ENCODE results near the gene LTBP4. TPM values are rescaled to one million over a fixed set of nuclear protein-coding genes. Genes with fewer than 3 reads are reported as not detected.
A peak's percentile ranks its signal among the peaks of the same experiment; 100 is the strongest.

LTBP4 gene
- total and polyA plus RNA-seq, 2 donors (not counting 3 experiments of a cell fraction or from before 2014, with no cell fraction given) = 25.9 to 38.0 TPM

- dilution Hi-C loops (cut with MboI; ENCODE audit: extremely low pct_ligation_motif_present, low sequenced_read_pairs) = no loop called here
- Histone ChIP-seq H3K79me2 (ENCODE audit: control insufficient read depth, insufficient read depth, low read length) (no peaks in the 10 kb centered on the region), H3K4me2 (ENCODE audit: insufficient read depth, low read length) (peak overlapping the region; percentile 77), H3K4me1 (ENCODE audit: control insufficient read depth, extremely low read depth, insufficient read depth, low read length) (peaks cover 13% of the 10 kb centered on the region), H4K20me1 (replicated peaks; ENCODE audit: control insufficient read depth, extremely low read depth, insufficient read depth, low read length) (no peaks in the 10 kb centered on the region), H3K9ac (replicated peaks; ENCODE audit: extremely low read depth, insufficient read depth, low read length) (peak overlapping the region; percentile 52), H3K27me3 (ENCODE audit: control insufficient read depth in 2 of 2, insufficient read depth in 2 of 2, low read length in 2 of 2) (no peaks in the 10 kb centered on the region), H3K4me3 (replicated peaks in 1 of 3; ENCODE audit: insufficient read depth in 1 of 3, low read depth in 1 of 3, low read length in 3 of 3) (peak overlapping the region; percentile 44 to 63 (median 51)), H3K9me3 (replicated peaks; ENCODE audit: control insufficient read depth, insufficient read depth, low read length) (no peaks in the 10 kb centered on the region), H3K9me1 (replicated peaks; ENCODE audit: control insufficient read depth, extremely low read depth, insufficient read depth, low read length) (no peaks in the 10 kb centered on the region), H3K27ac (ENCODE audit: insufficient read depth, low read depth, low read length) (no peak overlapping the region), H2AFZ (ENCODE audit: low read depth, low read length) (peak overlapping the region; percentile 90), H3K36me3 (ENCODE audit: control insufficient read depth in 2 of 2, extremely low read depth in 1 of 2, insufficient read depth in 2 of 2, low read length in 2 of 2) (peaks cover 0 to 3% of the 10 kb centered on the region in 2 experiments)
- POLR2A ChIA-PET = interaction anchor here (0.6 to 1.4 kb wide), 2 partner anchors 115 to 144 kb away, joined by 3 to 5 read pairs; partner anchors contain the start of gene RAB4B
- no TSS peak for BruUV-seq (replicated peaks)
- DNase-seq (ENCODE audit: low read depth, low spot score) = peak; percentile 82
- no peak for TF ChIP-seq GATA2 (IDR thresholded peaks at IDR 0.05; ENCODE audit: insufficient read depth, insufficient read length, low read depth, low read length)
- no peak for TF ChIP-seq POLR2AphosphoS5 (IDR thresholded peaks at IDR 0.05; ENCODE audit: insufficient read depth, low read depth, low read length)
- peak in 1 of 2 donors; percentile 96 for TF ChIP-seq CTCF (IDR thresholded peaks at IDR 0.05; ENCODE audit: extremely low read depth in 1 of 2, insufficient read depth in 1 of 2, low read depth in 1 of 2, low read length in 2 of 2)
- peak; percentile 87 for TF ChIP-seq MYC (IDR thresholded peaks at IDR 0.05; ENCODE audit: low read depth, low read length)
- peak; percentile 99 for TF ChIP-seq MAX (IDR thresholded peaks at IDR 0.05; ENCODE audit: insufficient read depth, insufficient read length)
- TF ChIP-seq POLR2A (IDR thresholded peaks at IDR 0.05; ENCODE audit: low read depth, low read length) = peak; percentile 10
- intact Hi-C loops (cut with micrococcal nuclease) = loop anchor here (1.0 kb wide), 5 partner anchors 52 to 481 kb away; partner anchors contain the start of gene ACTMAP
- peak; percentile 82 for FAIRE-seq
- CTCF ChIA-PET = interaction anchor here (0.6 to 6.2 kb wide), 33 partner anchors 10 to 599 kb away, joined by 3 to 70 read pairs (median 5); partner anchors contain the start of genes ACTMAP, COQ8B, EGLN2 and ITPKC
Observed at GRCh38 chr19:40662925-40663694, 61.9 kb downstream of the LTBP4 start.

Data from endothelial cell of umbilical vein (primary cell).